K562 (cell line): Measurements from ENCODE around the gene CELSR1. TPM values are rescaled to one million over a fixed set of nuclear protein-coding genes. Genes with fewer than 3 reads are reported as not detected.
A peak's percentile ranks its signal among the peaks of the same experiment; 100 is the strongest.

Experiments
- E2F5 ChIP-seq: sonication (generic); formaldehyde crosslinking; IDR thresholded peaks from 2 replicates; pipeline ENCODE4 v1.8.0; 2022; ENCODE audit warnings: mild to moderate bottlenecking, missing genetic modification reagents
- ZBED1 ChIP-seq: IDR thresholded peaks from 2 replicates; pipeline ENCODE4 v1.6.1; 2014
- ZNF263 ChIP-seq: sonication (generic); formaldehyde crosslinking; IDR thresholded peaks from 2 replicates; pipeline ENCODE4 v1.8.0; 2022; ENCODE audit warnings: mild to moderate bottlenecking, missing genetic modification reagents, borderline replicate concordance
- ZNF592 ChIP-seq: fragments of 450-650 bp; IDR thresholded peaks from 2 replicates; pipeline ENCODE4 v1.6.1; 2017; ENCODE audit warnings: antibody characterized with exemption, mild to moderate bottlenecking
- polyA plus RNA-seq, 8 experiments: library from polyadenylated mRNA; depleted of rRNA in 4 of 8; stranded (reverse) in 5 of 8; unstranded in 3 of 8; fragments of >200 nt; fragmentation: Nextera tagmentation in 2 of 8; fragmentation: Illumina TruSeq in 1 of 8; extraction: Ambion mirVana in 2 of 8; extraction: Trizol in 1 of 8; gene quantifications; 2 replicates each; pipeline versions ENCODE4 v1.2.1 to v1.2.3, GENCODE V29; 2011 to 2014; ENCODE audit warnings: inconsistent platforms in 1 of 8, missing spikeins in 1 of 8
- total RNA-seq, 7 experiments: library from RNA; depleted of rRNA in 6 of 7; stranded (reverse); fragments of >200 nt in 6 of 7; fragmentation: Illumina TruSeq in 2 of 7; extraction: Trizol in 2 of 7; gene quantifications; 2 replicates each; pipeline versions ENCODE4 v1.2.1 to v1.2.3, GENCODE V29; 2011 to 2021; ENCODE audit warnings: low replicate concordance in 1 of 7

CELSR1 gene
- total and polyA plus RNA-seq, 9 of the 15 experiments (the other 6 are each of a cell fraction or from before 2014, with no cell fraction given): under 0.01 to 0.09 TPM; not detected in 7

GRCh38 chr22:46568102-46568809 is 30.8 kb upstream of the CELSR1 start (continued):
- TF ChIP-seq ZNF592 (no peak), ZBED1 (peak; percentile 96), E2F5 (CRISPR knock-in tag) (no peak), ZNF263 (CRISPR knock-in tag) (0 out of 2 replicates have a peak, but pooled peaks have one; percentile 39)
